Cardiac muscle cell (in vitro differentiated cells and primary cell): ENCODE results near the gene EIF3D. TPM values are rescaled to one million over a fixed set of nuclear protein-coding genes. Genes with fewer than 3 reads are reported as not detected.

ENCODE experiments used
- DNase-seq, 2 donors: peaks; one replicate each; pipeline versions ENCODE4 v3.0.0 to v3.0.0-alpha.2; 2010 to 2017; ENCODE audit warnings: low read depth in 1 of 2, low spot score in 1 of 2
- H3K27ac ChIP-seq: fragments of 200-600 bp; sonication (generic); 2 replicates; pipeline ENCODE4 v1.5.1; 2016
- H3K27me3 ChIP-seq: fragments of 200-600 bp; sonication (generic); 2 replicates; pipeline ENCODE4 v1.6.0; 2016; ENCODE audit warnings: control low read depth
- H3K36me3 ChIP-seq: fragments of 200-600 bp; sonication (generic); 2 replicates; pipeline ENCODE4 v1.5.1; 2016; ENCODE audit warnings: control low read depth
- H3K4me1 ChIP-seq: fragments of 200-600 bp; sonication (generic); 2 replicates; pipeline ENCODE4 v1.8.1; 2017; ENCODE audit warnings: low read depth, mild to moderate bottlenecking, mixed run types
- H3K4me3 ChIP-seq: fragments of 200-600 bp; sonication (generic); 2 replicates; pipeline ENCODE4 v1.5.1; 2016; ENCODE audit warnings: mild to moderate bottlenecking
- H3K9me3 ChIP-seq: fragments of 200-600 bp; sonication (generic); 2 replicates; pipeline ENCODE4 v1.5.1; 2017; ENCODE audit warnings: low read depth, mild to moderate bottlenecking, control low read depth
- CTCF ChIP-seq: IDR thresholded peaks from 2 replicates; pipeline ENCODE4 v1.5.1; 2012; ENCODE audit warnings: low read depth, mild to moderate bottlenecking, low read length
- polyA plus RNA-seq: library from polyadenylated mRNA; unstranded; fragments of >200 nt; fragmentation: Nextera tagmentation; extraction: Ambion mirVana; gene quantifications from 2 replicates; pipeline ENCODE4 v1.2.1, GENCODE V29; 2016
- total RNA-seq: library from RNA; depleted of rRNA; stranded (reverse); fragments of >200 nt; gene quantifications from 2 replicates; pipeline ENCODE4 v1.2.3, GENCODE V29; 2016

EIF3D gene
- total and polyA plus RNA-seq, 2 experiments from 2014 or later: 136 to 497 TPM

GRCh38 chr22:36561291-36561811 is 32.4 kb upstream of the EIF3D start:
- no peaks in the 10 kb centered on the region for H3K9me3 ChIP-seq
- no peak for DNase-seq
- no peaks in the 10 kb centered on the region for H3K4me1 ChIP-seq
- no peak overlapping the region for H3K4me3 ChIP-seq
- no peak for TF ChIP-seq CTCF
- no peaks in the 10 kb centered on the region for H3K36me3 ChIP-seq
- no peak overlapping the region for H3K27ac ChIP-seq
- no peaks in the 10 kb centered on the region for H3K27me3 ChIP-seq

GRCh38 chr22:36560001-36560400 is 31.0 kb upstream of the EIF3D start:
- no peak for TF ChIP-seq CTCF
- H3K4me1 ChIP-seq: no peaks in the 10 kb centered on the region
- H3K9me3 ChIP-seq: no peaks in the 10 kb centered on the region
- H3K27ac ChIP-seq: no peak overlapping the region
- H3K4me3 ChIP-seq: no peak overlapping the region
- no peak for DNase-seq
- no peaks in the 10 kb centered on the region for H3K36me3 ChIP-seq
- H3K27me3 ChIP-seq: no peaks in the 10 kb centered on the region

- H3K27me3 ChIP-seq: peaks cover 5% of the 10 kb centered on the region
- TF ChIP-seq CTCF: no peak
- no peaks in the 10 kb centered on the region for H3K9me3 ChIP-seq
- no peak overlapping the region for H3K4me3 ChIP-seq
- H3K4me1 ChIP-seq: no peaks in the 10 kb centered on the region
- no peaks in the 10 kb centered on the region for H3K36me3 ChIP-seq
- no peak overlapping the region for H3K27ac ChIP-seq
- no peak for DNase-seq
Observed at GRCh38 chr22:36554098-36554497, 25.1 kb upstream of the EIF3D start.

GRCh38 chr22:36552289-36552688 is 23.3 kb upstream of the EIF3D start:
- no peak for DNase-seq
- no peaks in the 10 kb centered on the region for H3K9me3 ChIP-seq
- no peaks in the 10 kb centered on the region for H3K4me1 ChIP-seq
- no peak overlapping the region for H3K27ac ChIP-seq
- no peak overlapping the region for H3K4me3 ChIP-seq
- no peak for TF ChIP-seq CTCF
- H3K27me3 ChIP-seq: peaks cover 5% of the 10 kb centered on the region
- no peaks in the 10 kb centered on the region for H3K36me3 ChIP-seq

- Histone ChIP-seq H3K27me3 (peaks cover 5% of the 10 kb centered on the region), H3K27ac (no peak overlapping the region), H3K36me3 (no peaks in the 10 kb centered on the region), H3K4me1 (no peaks in the 10 kb centered on the region), H3K9me3 (no peaks in the 10 kb centered on the region), H3K4me3 (no peak overlapping the region)
- TF ChIP-seq CTCF: no peak
- DNase-seq: no peak
Observed at GRCh38 chr22:36550701-36551495, 21.9 kb upstream of the EIF3D start.
